ENCODE results near the gene ADRA2C. TPM values are rescaled to one million over a fixed set of nuclear protein-coding genes. Genes with fewer than 3 reads are reported as not detected.

The ADRA2C gene
- total RNA-seq: not detected

- POLR2A ChIA-PET: no interaction called here
- Mint-ChIP-seq H3K27ac (peak within 1 kb of the TSS; percentile 60), H3K9me3 (no peaks in the 10 kb centered on the region), H3K36me3 (peaks cover 2% of the 10 kb centered on the region), H3K4me1 (peaks cover 4% of the 10 kb centered on the region), H3K27me3 (peaks cover 23% of the 10 kb centered on the region), H3K4me3 (peak within 1 kb of the TSS; percentile 40)
- ATAC-seq (ENCODE audit: low read depth) (peak; percentile 31), DNase-seq (no peak)
Observed at GRCh38 chr4:3766036-3766784, at the start of gene ADRA2C. ADRA2C (plus strand) TSS chr4:3766385; CDS start chr4:3766607, 222 bp downstream.

GRCh38 chr4:3716631-3717235 lies 49.5 kb upstream of the ADRA2C start:
- ATAC-seq (ENCODE audit: low read depth): no peak
- Mint-ChIP-seq H3K4me3 (no peak overlapping the region), H3K27ac (no peak overlapping the region), H3K4me1 (no peaks in the 10 kb centered on the region), H3K27me3 (no peaks in the 10 kb centered on the region), H3K9me3 (no peaks in the 10 kb centered on the region), H3K36me3 (no peaks in the 10 kb centered on the region)
- no peak for DNase-seq
- POLR2A ChIA-PET: no interaction called here

GRCh38 chr4:3717241-3717640 lies 48.9 kb upstream of the ADRA2C start:
- Mint-ChIP-seq H3K27ac (no peak overlapping the region), H3K36me3 (no peaks in the 10 kb centered on the region), H3K27me3 (no peaks in the 10 kb centered on the region), H3K4me3 (no peak overlapping the region), H3K9me3 (no peaks in the 10 kb centered on the region), H3K4me1 (no peaks in the 10 kb centered on the region)
- POLR2A ChIA-PET: no interaction called here
- DNase-seq: no peak
- no peak for ATAC-seq (ENCODE audit: low read depth)

- POLR2A ChIA-PET: no interaction called here
- no peaks in the 10 kb centered on the region for H3K36me3 Mint-ChIP-seq
- no peaks in the 10 kb centered on the region for H3K4me1 Mint-ChIP-seq
- DNase-seq (no peak), ATAC-seq (ENCODE audit: low read depth) (no peak)
- H3K9me3 Mint-ChIP-seq: no peaks in the 10 kb centered on the region
- no peaks in the 10 kb centered on the region for H3K27me3 Mint-ChIP-seq
- H3K27ac Mint-ChIP-seq: no peak overlapping the region
- H3K4me3 Mint-ChIP-seq: no peak overlapping the region
Observed at GRCh38 chr4:3718462-3718861, 47.7 kb upstream of the ADRA2C start.

GRCh38 chr4:3719191-3719590 lies 47.0 kb upstream of the ADRA2C start:
- no peaks in the 10 kb centered on the region for H3K27me3 Mint-ChIP-seq
- H3K4me1 Mint-ChIP-seq: no peaks in the 10 kb centered on the region
- no peak overlapping the region for H3K4me3 Mint-ChIP-seq
- ATAC-seq (ENCODE audit: low read depth) (no peak), DNase-seq (no peak)
- POLR2A ChIA-PET: no interaction called here
- H3K9me3 Mint-ChIP-seq: no peaks in the 10 kb centered on the region
- H3K36me3 Mint-ChIP-seq: no peaks in the 10 kb centered on the region
- no peak overlapping the region for H3K27ac Mint-ChIP-seq

GRCh38 chr4:3719836-3720235 lies 46.3 kb upstream of the ADRA2C start:
- DNase-seq: no peak

GRCh38 chr4:3720466-3720865 lies 45.7 kb upstream of the ADRA2C start:
- peaks cover 7% of the 10 kb centered on the region for H3K27me3 Mint-ChIP-seq
- H3K9me3 Mint-ChIP-seq: no peaks in the 10 kb centered on the region
- ATAC-seq (ENCODE audit: low read depth) (no peak), DNase-seq (no peak)
- no peak overlapping the region for H3K4me3 Mint-ChIP-seq
- peaks cover 3% of the 10 kb centered on the region for H3K4me1 Mint-ChIP-seq
- H3K27ac Mint-ChIP-seq: no peak overlapping the region
- H3K36me3 Mint-ChIP-seq: no peaks in the 10 kb centered on the region
- POLR2A ChIA-PET: no interaction called here

More at GRCh38 chr4:3719836-3720235, 46.3 kb upstream of the ADRA2C start:
- ATAC-seq (ENCODE audit: low read depth): no peak
- POLR2A ChIA-PET: no interaction called here
- no peak overlapping the region for H3K4me3 Mint-ChIP-seq
- H3K27me3 Mint-ChIP-seq: peaks cover 6% of the 10 kb centered on the region
- peaks cover 3% of the 10 kb centered on the region for H3K4me1 Mint-ChIP-seq
- no peaks in the 10 kb centered on the region for H3K9me3 Mint-ChIP-seq
- H3K27ac Mint-ChIP-seq: no peak overlapping the region
- no peaks in the 10 kb centered on the region for H3K36me3 Mint-ChIP-seq

- no peak for ATAC-seq (ENCODE audit: low read depth)
Observed at GRCh38 chr4:3721186-3721585, 45.0 kb upstream of the ADRA2C start.

GRCh38 chr4:3721627-3722026 lies 44.6 kb upstream of the ADRA2C start:
- peaks cover 7% of the 10 kb centered on the region for H3K27me3 Mint-ChIP-seq
- DNase-seq: no peak
- POLR2A ChIA-PET: no interaction called here

More at GRCh38 chr4:3721186-3721585, 45.0 kb upstream of the ADRA2C start:
- H3K36me3 Mint-ChIP-seq: no peaks in the 10 kb centered on the region
- H3K4me3 Mint-ChIP-seq: no peak overlapping the region
- H3K4me1 Mint-ChIP-seq: peaks cover 3% of the 10 kb centered on the region
- no peak for DNase-seq
- POLR2A ChIA-PET: no interaction called here
- peaks cover 7% of the 10 kb centered on the region for H3K27me3 Mint-ChIP-seq
- no peaks in the 10 kb centered on the region for H3K9me3 Mint-ChIP-seq
- no peak overlapping the region for H3K27ac Mint-ChIP-seq

GRCh38 chr4:3722446-3723231 lies 43.5 kb upstream of the ADRA2C start:
- ATAC-seq (ENCODE audit: low read depth) (no peak), DNase-seq (no peak)
- peaks cover 7% of the 10 kb centered on the region for H3K27me3 Mint-ChIP-seq
- no peak overlapping the region for H3K4me3 Mint-ChIP-seq
- H3K27ac Mint-ChIP-seq: no peak overlapping the region
- H3K4me1 Mint-ChIP-seq: peaks cover 3% of the 10 kb centered on the region
- no peaks in the 10 kb centered on the region for H3K36me3 Mint-ChIP-seq
- no peaks in the 10 kb centered on the region for H3K9me3 Mint-ChIP-seq
- POLR2A ChIA-PET: no interaction called here

More at GRCh38 chr4:3721627-3722026, 44.6 kb upstream of the ADRA2C start:
- H3K4me1 Mint-ChIP-seq: peaks cover 3% of the 10 kb centered on the region
- no peak overlapping the region for H3K27ac Mint-ChIP-seq
- ATAC-seq (ENCODE audit: low read depth): no peak
- H3K9me3 Mint-ChIP-seq: no peaks in the 10 kb centered on the region
- H3K36me3 Mint-ChIP-seq: no peaks in the 10 kb centered on the region
- H3K4me3 Mint-ChIP-seq: no peak overlapping the region

GRCh38 chr4:3723232-3723642 lies 42.9 kb upstream of the ADRA2C start:
- H3K4me3 Mint-ChIP-seq: no peak overlapping the region
- H3K36me3 Mint-ChIP-seq: no peaks in the 10 kb centered on the region
- no peak overlapping the region for H3K27ac Mint-ChIP-seq
- H3K27me3 Mint-ChIP-seq: peaks cover 7% of the 10 kb centered on the region
- H3K9me3 Mint-ChIP-seq: no peaks in the 10 kb centered on the region
- ATAC-seq (ENCODE audit: low read depth) (no peak), DNase-seq (no peak)
- peaks cover 3% of the 10 kb centered on the region for H3K4me1 Mint-ChIP-seq
- POLR2A ChIA-PET: no interaction called here

- Mint-ChIP-seq H3K9me3 (no peaks in the 10 kb centered on the region), H3K27me3 (peaks cover 7% of the 10 kb centered on the region), H3K4me3 (no peak overlapping the region), H3K4me1 (peaks cover 3% of the 10 kb centered on the region), H3K27ac (no peak overlapping the region), H3K36me3 (no peaks in the 10 kb centered on the region)
- ATAC-seq (ENCODE audit: low read depth) (no peak), DNase-seq (no peak)
- POLR2A ChIA-PET: no interaction called here
Observed at GRCh38 chr4:3724319-3725231, 41.6 kb upstream of the ADRA2C start.
